Fibroblast of the aortic adventitia (primary cell): ENCODE results near the gene METTL25. TPM values are rescaled to one million over a fixed set of nuclear protein-coding genes. Genes with fewer than 3 reads are reported as not detected.

Experiments
- DNase-seq: peaks from one replicate; pipeline ENCODE4 v3.0.0-alpha.2; 2010; ENCODE audit warnings: low read depth
- H3K4me3 ChIP-seq: 2 replicates; pipeline ENCODE4 v1.5.1; 2011; ENCODE audit warnings: low read depth, mild to moderate bottlenecking, control low read depth, low read length, moderate library complexity
- total RNA-seq: library from RNA; depleted of rRNA; stranded (reverse); fragments of >200 nt; gene quantifications from 2 replicates; pipeline ENCODE4 v1.2.3, GENCODE V29; 2012; ENCODE audit warnings: low replicate concordance
- TF ChIP-seq, protein P1 (sequence below): IDR thresholded peaks from 2 replicates; pipeline ENCODE4 v1.5.1; 2011; ENCODE audit warnings: mild to moderate bottlenecking, low read length, control low read depth, inconsistent platforms; ENCODE audit not compliant: insufficient read depth

METTL25 gene
- total RNA-seq, 1 donor, result 13.6 TPM

DNA sequence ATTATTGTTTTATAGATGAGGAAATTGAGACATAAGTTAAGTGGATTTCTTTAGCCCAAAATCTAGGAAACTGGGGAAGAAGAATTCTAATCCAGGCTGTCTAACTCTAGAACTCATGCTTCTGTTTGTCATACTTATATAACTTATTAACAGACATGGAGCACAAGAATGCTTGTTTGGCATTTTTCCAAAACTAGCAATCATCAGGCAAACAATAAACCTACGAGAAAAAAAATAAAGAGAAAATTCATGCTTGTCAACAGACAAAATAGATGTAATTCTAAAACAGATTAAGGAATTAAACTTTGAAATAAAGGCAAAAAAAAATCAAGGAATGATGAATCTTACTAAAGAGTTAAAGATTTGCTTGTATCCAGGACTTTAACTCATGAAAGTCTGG is 103.1 kb downstream of the METTL25 start:
- TF ChIP-seq, protein P1, sequence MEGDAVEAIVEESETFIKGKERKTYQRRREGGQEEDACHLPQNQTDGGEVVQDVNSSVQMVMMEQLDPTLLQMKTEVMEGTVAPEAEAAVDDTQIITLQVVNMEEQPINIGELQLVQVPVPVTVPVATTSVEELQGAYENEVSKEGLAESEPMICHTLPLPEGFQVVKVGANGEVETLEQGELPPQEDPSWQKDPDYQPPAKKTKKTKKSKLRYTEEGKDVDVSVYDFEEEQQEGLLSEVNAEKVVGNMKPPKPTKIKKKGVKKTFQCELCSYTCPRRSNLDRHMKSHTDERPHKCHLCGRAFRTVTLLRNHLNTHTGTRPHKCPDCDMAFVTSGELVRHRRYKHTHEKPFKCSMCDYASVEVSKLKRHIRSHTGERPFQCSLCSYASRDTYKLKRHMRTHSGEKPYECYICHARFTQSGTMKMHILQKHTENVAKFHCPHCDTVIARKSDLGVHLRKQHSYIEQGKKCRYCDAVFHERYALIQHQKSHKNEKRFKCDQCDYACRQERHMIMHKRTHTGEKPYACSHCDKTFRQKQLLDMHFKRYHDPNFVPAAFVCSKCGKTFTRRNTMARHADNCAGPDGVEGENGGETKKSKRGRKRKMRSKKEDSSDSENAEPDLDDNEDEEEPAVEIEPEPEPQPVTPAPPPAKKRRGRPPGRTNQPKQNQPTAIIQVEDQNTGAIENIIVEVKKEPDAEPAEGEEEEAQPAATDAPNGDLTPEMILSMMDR, result no peak
- no peak for DNase-seq
- H3K4me3 ChIP-seq, result no peak overlapping the region

DNA sequence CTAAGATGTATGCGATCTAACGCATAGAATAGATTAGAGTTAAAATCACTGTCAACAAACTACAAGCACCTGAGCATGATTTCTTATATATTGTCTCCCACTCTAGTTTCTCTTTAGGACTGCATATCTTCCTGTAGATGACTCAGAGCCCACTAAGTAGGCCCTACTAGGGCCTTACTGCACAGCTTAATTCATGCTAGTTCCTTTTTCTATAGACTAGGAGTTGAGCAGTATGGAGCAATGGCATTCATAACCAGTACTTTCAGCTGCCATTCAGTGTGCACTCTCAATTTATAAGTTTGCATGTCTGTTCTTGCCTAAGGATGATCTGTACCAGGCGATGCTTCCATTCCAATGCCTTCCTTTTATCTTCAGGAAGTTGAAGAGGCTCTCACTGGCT is 103.5 kb downstream of the METTL25 start:
- TF ChIP-seq, protein P1, result no peak
- H3K4me3 ChIP-seq, result no peak overlapping the region
- no peak for DNase-seq

DNA sequence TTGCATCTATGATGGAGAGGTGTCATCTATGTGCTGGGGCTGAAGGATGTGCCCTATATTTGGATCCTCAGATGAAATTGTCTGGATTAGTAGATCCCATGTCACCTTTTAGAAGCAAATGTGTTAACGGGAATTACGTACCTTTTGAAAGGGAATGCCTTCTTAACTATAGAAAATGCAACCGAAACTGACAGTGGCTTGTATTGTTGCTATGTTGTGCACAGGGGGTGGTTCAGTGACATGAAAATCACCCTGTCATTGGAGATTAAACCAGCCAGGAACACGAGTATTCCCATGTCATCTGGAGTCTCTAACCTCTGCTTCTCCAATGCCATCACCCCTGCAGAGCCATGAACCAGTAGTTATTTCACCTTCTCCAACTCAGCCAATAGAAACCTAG is 110.2 kb downstream of the METTL25 start:
- DNase-seq, result no peak
- H3K4me3 ChIP-seq, result no peak overlapping the region
- TF ChIP-seq, protein P1, result no peak

DNA sequence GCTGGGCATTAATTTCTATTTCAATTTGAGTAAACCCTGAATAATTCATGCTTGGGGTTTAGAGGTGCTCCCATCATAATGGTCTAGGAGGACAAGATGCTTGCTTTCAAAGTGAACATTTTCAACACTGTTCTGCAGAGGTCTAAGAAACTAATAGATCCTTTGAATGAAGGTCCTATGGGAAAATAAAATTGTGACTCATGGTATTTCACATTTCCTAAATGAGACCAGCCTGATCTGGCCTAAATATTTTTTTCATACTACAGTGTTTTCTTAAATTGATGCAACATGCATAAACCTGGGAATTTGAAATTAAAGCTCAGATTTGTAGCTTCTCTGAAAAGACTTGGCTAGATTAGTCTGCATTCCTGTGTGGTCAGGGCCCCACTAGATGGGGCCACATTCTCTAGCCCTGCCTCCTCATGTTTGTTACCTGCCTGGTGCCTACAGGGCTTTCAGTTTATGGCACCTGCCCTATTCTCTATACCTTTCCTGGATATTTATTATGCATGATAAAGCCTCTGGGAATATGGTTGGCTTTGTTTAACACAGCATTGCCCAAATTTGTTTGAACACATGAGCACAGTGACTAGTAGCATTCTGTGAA is 112.7 kb downstream of the METTL25 start:
- H3K4me3 ChIP-seq, result no peak overlapping the region
- TF ChIP-seq, protein P1, result no peak
- no peak for DNase-seq

DNA sequence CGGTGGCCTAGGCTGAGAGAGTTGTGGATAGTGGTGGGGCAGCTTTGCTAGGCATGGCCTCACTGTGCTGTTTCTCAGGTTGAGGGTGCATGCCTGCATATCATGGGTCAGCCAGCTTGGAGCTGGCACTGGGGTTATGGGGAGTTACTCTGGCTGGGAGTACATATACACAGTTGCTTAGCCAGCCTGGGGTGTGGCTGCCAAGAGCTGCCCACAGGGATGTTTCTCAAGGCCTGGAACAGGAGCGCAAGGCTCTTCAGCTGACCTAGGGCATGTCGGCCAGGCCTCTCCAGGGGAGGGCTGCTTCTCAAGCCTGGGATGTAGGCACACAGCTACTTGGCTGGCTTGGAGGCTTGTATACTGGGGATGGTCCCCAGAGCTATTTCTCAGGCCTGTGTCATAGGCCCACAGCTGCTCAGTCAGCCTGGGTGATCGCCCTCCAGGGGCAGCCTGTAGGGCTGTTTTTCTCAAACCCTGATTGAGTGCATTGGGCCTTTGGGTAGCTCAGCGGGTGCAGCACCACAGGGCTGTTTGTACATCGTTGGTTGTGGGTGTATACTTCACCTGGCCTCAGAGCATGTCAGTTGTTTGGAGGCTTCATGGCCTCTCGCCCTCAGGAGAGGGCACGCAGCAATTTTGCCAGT is 114.9 kb downstream of the METTL25 start:
- TF ChIP-seq, protein P1, result no peak

DNA sequence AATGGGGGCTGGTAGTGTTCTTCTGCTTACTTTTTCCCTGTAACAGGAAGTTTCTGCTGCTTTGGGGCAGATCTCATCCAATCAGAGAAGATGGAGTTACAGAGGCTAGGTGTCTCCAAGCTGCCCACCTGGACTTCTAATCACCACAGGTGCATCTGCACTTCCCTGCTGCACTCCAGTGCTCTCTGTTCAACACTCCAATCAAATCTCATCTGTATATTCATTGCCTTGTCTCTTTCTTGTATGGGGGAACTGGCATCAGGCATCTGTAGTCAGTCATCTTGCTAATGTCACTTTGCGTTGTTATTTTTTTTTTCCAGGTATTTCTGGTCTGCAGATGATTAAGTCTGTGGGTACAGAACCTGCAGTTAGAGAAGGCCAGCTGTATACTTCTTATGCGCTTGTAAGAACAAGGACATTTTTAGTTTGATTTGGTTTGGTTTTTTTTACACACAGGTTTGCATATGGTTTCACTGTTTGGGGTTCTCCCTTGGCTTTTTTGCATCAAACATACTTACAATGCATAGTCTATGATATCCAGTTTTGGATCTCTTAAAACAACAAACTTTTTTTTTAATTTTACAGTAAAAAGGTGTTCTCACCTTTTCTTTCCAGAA is 116.0 kb downstream of the METTL25 start:
- no peak for DNase-seq
- TF ChIP-seq, protein P1, result no peak
- H3K4me3 ChIP-seq, result no peak overlapping the region

More for the DNA sequence above, 114.9 kb downstream of the METTL25 start:
- no peak for DNase-seq
- H3K4me3 ChIP-seq, result no peak overlapping the region
